ENCODE data around the gene ASB3. TPM values are rescaled to one million over a fixed set of nuclear protein-coding genes. Genes with fewer than 3 reads are reported as not detected.

ASB3 gene
- total and polyA plus RNA-seq, 9 of the 15 experiments (the other 6 are each of a cell fraction or from before 2014, with no cell fraction given), result 13.6 to 35.3 (median 18.7) TPM

- TF ChIP-seq CLOCK (CRISPR knock-in tag; IDR thresholded peaks at IDR 0.05; ENCODE audit: borderline replicate concordance), result no peak
- TF ChIP-seq ZKSCAN8 (CRISPR knock-in tag; IDR thresholded peaks at IDR 0.05), result no peak
- no peak for TF ChIP-seq MITF (IDR thresholded peaks at IDR 0.05)
- TF ChIP-seq, protein P1, sequence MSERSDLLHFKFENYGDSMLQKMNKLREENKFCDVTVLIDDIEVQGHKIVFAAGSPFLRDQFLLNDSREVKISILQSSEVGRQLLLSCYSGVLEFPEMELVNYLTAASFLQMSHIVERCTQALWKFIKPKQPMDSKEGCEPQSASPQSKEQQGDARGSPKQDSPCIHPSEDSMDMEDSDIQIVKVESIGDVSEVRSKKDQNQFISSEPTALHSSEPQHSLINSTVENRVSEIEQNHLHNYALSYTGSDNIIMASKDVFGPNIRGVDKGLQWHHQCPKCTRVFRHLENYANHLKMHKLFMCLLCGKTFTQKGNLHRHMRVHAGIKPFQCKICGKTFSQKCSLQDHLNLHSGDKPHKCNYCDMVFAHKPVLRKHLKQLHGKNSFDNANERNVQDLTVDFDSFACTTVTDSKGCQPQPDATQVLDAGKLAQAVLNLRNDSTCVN (CRISPR knock-in tag; IDR thresholded peaks at IDR 0.05), result no peak
- no peak for TF ChIP-seq POLR2AphosphoS2 (IDR thresholded peaks at IDR 0.05; ENCODE audit: low read length)
- no peak for TF ChIP-seq ZBTB49 (CRISPR knock-in tag; IDR thresholded peaks at IDR 0.05; ENCODE audit: borderline replicate concordance)
- no peak for TF ChIP-seq HSF4 (CRISPR knock-in tag; IDR thresholded peaks at IDR 0.05; ENCODE audit: borderline replicate concordance)
- TF ChIP-seq TAL1 (IDR thresholded peaks at IDR 0.05), result no peak
Measured at GRCh38 chr2:53697092-53697491, 89.7 kb downstream of the ASB3 start (continued).
